SJCRH30 (cell line): ENCODE results near the gene CENPO. TPM values are rescaled to one million over a fixed set of nuclear protein-coding genes. Genes with fewer than 3 reads are reported as not detected.

Experiments
- DNase-seq, 2 experiments: peaks; one replicate each; pipeline ENCODE4 v3.0.0-alpha.2; 2015 to 2020
- H3K27ac ChIP-seq: fragments of 250-450 bp; sonication (Bioruptor Pico); 2 replicates; pipeline ENCODE4 v1.5.1; 2020; ENCODE audit warnings: mild to moderate bottlenecking, moderate library complexity
- H3K27me3 ChIP-seq: fragments of 250-450 bp; sonication (Bioruptor Pico); 2 replicates; pipeline ENCODE4 v1.5.1; 2020; ENCODE audit warnings: mild to moderate bottlenecking, moderate library complexity
- H3K36me3 ChIP-seq: fragments of 250-450 bp; sonication (Bioruptor Pico); 2 replicates; pipeline ENCODE4 v1.5.1; 2020; ENCODE audit warnings: mild to moderate bottlenecking, moderate library complexity
- H3K4me1 ChIP-seq: fragments of 250-450 bp; sonication (Bioruptor Pico); 2 replicates; pipeline ENCODE4 v1.5.1; 2020; ENCODE audit warnings: mild to moderate bottlenecking, moderate library complexity
- H3K4me3 ChIP-seq: fragments of 250-450 bp; sonication (Bioruptor Pico); 2 replicates; pipeline ENCODE4 v1.5.1; 2020; ENCODE audit warnings: mild to moderate bottlenecking, moderate library complexity
- H3K9me3 ChIP-seq: fragments of 250-450 bp; sonication (Bioruptor Pico); replicated peaks from 2 replicates; pipeline ENCODE4 v1.5.1; 2020; ENCODE audit warnings: mild to moderate bottlenecking, moderate library complexity
- total RNA-seq: library from RNA; depleted of rRNA; stranded (reverse); fragments of >200 nt; shearing (Covaris generic); gene quantifications from 2 replicates; pipeline ENCODE4 v1.2.3, GENCODE V29; 2014

The CENPO gene
- total RNA-seq, 1 experiment from 2014 or later, result 129 TPM

DNA sequence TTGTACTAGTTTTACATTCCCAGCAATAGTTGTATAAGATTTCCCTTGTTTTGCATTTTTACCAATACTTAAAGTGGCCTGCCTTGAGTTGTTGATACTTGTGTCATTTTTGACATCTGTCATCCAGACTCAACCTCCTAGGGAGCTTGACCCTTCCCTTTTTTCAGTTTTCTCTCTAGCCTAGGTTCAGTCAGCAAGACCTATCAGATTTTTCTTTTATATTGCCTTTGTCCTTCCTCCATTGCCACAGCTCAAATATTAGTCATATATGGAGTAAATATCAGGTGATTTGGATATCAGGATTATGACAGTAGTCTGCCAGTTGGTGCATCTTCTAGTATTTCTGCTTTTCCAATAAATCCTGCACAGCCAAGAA, 13.4 kb downstream of the CENPO start:
- Histone ChIP-seq H3K27me3 (no peaks in the 10 kb centered on the region), H3K4me1 (peaks cover 3% of the 10 kb centered on the region; the same call in 1 of the 2 replicates), H3K4me3 (no peak overlapping the region), H3K27ac (no peak overlapping the region), H3K9me3 (peaks cover 11% of the 10 kb centered on the region), H3K36me3 (peaks cover 71% of the 10 kb centered on the region)
- DNase-seq, result no peak

DNA sequence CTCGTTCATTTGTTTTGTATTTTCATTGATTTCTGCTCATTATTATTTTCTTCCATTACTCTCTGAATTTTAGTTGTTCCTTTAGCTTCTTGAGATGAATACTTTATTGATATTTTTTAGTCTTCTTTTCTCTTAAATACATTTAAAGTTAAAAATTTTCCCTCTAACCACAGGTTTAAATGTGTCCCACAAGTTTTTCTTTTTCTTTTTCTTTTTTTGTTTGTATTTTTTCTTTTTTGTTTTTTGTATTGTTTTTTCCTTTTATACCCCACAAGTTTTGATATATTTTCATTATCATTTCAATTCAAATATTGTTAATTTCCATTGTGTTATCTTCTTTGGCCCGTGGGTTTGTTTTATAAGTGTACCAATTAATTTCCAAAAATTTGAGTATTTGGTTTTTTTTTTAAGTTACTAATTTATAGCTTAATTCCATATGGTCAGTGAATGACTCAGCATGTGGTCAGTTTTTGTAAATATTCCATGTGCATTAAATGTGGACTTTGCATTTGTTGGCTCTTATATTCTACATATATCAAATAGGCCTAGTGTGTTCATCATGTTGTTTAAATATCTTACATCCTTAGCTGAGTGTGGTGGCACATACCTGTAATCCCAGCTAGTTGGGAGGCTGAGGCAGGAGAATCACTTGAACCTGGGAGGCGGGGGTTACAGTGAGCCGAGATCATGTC, 16.2 kb downstream of the CENPO start:
- Histone ChIP-seq H3K36me3 (peaks cover 83% of the 10 kb centered on the region), H3K27me3 (no peaks in the 10 kb centered on the region), H3K9me3 (peaks cover 3% of the 10 kb centered on the region; the same call in 1 of the 2 replicates), H3K27ac (no peak overlapping the region), H3K4me1 (peaks cover 7% of the 10 kb centered on the region), H3K4me3 (no peak overlapping the region)
- DNase-seq, result no peak

DNA sequence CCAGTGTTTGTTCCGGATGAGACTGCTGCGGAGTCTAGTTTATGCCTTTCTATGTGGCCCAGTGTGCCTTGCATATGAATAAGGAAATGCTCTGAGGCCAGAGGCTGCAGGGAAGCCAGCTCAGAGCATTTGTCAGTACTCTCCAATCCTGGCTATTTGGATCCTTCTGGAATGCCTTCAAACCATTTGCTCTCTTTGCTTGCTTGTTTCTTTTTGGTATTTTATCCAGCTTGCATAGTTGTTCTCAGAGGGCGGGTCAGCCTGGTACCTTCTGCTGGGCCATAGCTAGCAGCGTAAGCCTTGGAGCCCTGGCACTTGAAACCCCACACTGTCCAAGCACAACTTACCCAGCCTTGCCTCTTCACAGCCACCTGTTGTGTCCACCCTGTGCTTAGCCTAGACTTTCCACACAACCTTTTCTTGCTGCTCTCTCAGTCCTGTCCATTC, 20.5 kb downstream of the CENPO start:
- Histone ChIP-seq H3K9me3 (no peaks in the 10 kb centered on the region), H3K4me1 (peaks cover 7% of the 10 kb centered on the region), H3K27me3 (no peaks in the 10 kb centered on the region), H3K4me3 (no peak overlapping the region), H3K36me3 (peaks cover 89% of the 10 kb centered on the region), H3K27ac (no peak overlapping the region)
- no peak for DNase-seq

DNA sequence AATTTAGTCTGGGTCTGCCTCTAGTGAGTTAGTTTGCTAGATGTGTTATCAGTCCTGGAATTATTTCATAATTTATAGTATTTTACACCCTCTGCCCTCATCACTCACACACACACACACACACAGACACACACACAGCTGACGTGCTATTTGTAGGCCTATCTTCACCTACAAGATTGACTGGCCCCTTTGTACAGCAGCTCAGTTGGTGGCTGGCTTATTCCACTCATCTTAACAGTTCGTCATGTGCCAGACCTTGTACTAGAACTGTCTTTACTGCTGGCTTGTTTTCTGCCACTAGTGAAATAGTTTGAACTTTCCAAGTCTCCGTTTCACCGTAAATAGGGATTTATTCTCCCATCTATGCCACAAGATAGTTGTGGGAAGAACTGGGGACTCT, 21.3 kb downstream of the CENPO start:
- no peaks in the 10 kb centered on the region for H3K9me3 ChIP-seq
- H3K36me3 ChIP-seq, result peaks cover 92% of the 10 kb centered on the region
- H3K4me1 ChIP-seq, result peaks cover 4% of the 10 kb centered on the region; the same call in 1 of the 2 replicates
- no peak for DNase-seq
- H3K27me3 ChIP-seq, result no peaks in the 10 kb centered on the region
- no peak overlapping the region for H3K27ac ChIP-seq
- no peak overlapping the region for H3K4me3 ChIP-seq

DNA sequence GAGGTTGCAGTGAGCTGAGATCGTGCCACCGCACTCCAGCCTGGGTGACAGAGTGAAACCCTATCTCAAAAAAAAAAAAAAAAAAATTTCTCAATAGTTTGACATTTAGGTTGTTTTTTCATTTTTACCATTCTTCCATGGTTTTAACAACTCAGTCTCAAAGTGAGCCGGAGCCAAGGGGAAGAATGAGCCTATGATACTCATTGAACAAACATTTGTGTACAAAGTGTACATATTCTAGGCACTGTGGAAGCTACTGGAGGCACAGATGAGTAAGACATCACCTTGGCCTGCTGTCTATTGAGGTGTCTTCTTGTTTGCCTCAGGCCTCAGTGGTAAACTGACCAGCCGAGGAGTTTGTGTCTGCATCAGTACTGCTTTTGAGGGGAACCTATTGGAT, 21.9 kb downstream of the CENPO start:
- no peaks in the 10 kb centered on the region for H3K27me3 ChIP-seq
- no peaks in the 10 kb centered on the region for H3K9me3 ChIP-seq
- H3K4me3 ChIP-seq, result no peak overlapping the region
- H3K27ac ChIP-seq, result no peak overlapping the region
- H3K4me1 ChIP-seq, result peaks cover 4% of the 10 kb centered on the region; the same call in 1 of the 2 replicates
- peaks cover 92% of the 10 kb centered on the region for H3K36me3 ChIP-seq
- DNase-seq, result no peak

DNA sequence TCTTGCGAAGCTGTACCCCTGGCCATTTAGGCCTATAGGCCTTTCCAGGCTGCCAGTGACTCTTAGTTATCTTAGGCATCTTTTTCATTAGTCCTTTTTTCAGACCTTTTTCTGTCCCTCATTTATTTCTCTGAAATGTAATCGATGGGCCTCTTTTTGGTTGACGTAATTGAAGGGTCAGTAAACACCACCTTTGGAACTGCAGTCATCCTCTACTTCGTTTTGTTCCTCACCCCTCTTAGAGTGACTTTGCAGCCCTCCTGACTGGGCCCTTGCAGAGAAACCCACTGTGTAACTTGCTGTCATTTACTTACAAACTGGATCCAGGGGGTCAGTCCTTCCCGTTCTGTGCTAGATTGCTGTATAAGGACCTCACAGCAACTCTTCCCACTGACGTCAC, 23.2 kb downstream of the CENPO start:
- Histone ChIP-seq H3K27me3 (no peaks in the 10 kb centered on the region), H3K9me3 (no peaks in the 10 kb centered on the region), H3K27ac (no peak overlapping the region), H3K36me3 (peaks cover 97% of the 10 kb centered on the region), H3K4me1 (peaks cover 4% of the 10 kb centered on the region; the same call in 1 of the 2 replicates), H3K4me3 (no peak overlapping the region)
- DNase-seq, result no peak

DNA sequence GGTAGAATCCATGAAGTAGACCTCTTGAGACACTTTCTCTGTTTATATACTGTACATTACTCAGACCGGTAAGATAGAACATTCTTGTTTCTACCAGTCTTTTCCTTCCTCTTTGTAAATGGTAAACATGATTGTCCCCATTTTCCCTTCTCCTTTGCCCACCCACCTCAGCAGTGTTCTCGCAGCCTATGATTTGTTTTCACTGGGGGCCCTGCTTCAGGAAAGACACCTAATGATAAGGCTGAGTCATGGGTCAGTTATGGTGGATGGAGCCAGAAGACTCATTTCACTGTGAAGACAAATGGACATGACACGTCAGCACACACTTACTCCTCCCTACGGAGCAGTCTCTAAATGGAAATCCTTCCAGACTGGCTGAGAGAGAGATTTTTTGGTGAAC, 23.7 kb downstream of the CENPO start:
- Histone ChIP-seq H3K36me3 (peaks cover 97% of the 10 kb centered on the region), H3K27me3 (no peaks in the 10 kb centered on the region), H3K27ac (no peak overlapping the region), H3K4me3 (no peak overlapping the region), H3K4me1 (peaks cover 4% of the 10 kb centered on the region; the same call in 1 of the 2 replicates), H3K9me3 (no peaks in the 10 kb centered on the region)
- DNase-seq, result no peak

DNA sequence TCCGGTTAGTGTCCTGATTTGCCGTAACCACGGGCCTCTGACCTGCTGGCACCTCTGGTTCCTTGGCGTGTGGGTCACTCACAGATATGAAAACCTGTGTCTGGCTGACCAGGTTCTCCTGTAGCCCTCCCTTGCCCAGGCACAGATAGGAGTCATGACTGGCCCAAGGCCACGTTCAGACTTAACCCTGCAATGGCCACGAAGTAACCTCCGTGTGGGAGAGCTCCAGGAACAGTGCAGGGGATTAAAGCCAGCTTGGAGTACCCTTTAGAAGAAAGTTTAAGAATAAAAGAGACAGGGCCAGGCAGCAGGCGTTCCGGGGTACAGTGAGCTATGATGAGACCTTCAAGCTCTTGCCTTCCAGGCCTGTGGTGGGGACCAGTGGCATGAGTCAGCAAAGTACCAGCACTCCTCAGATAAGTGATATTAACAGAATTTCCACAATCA, 25.5 kb downstream of the CENPO start:
- Histone ChIP-seq H3K9me3 (no peaks in the 10 kb centered on the region), H3K4me3 (no peak overlapping the region), H3K27ac (no peak overlapping the region), H3K36me3 (peaks cover 98% of the 10 kb centered on the region), H3K27me3 (no peaks in the 10 kb centered on the region), H3K4me1 (peaks cover 4% of the 10 kb centered on the region; the same call in 1 of the 2 replicates)
- no peak for DNase-seq

DNA sequence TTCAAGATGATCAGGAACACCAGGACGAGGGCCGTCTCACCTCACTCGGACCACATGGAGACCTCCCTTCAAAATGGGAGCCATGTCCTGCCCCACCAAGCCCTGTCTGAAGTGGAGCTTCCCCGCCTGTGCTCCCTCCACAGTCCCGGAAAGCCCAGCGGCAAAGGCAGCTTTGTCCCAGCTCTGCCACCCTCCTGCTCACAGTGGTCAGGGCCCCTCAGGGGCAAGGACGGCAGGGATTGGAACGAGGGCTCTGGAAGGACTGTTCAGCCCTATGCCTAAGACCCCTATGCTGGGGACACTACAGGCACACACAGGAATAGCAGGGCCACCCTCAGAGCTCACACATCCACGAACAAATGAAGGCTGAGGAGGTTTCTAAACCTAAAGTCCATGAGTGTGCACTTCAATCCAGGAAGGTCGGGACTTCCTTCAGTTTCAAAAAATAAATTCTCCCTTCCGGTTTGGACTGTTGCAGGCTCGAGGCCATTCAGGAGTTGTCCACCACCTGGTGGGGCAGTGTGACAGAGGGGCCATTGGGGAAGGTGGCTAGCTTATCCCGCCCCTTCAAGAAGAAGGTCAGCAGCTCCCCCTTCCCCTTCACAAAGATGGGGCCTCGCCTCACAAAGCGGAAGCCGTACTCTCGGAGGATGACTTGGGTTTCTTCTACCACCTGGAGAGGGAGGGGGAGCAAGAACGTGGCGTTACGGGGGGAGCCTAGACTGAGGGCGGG, 26.4 kb downstream of the CENPO start:
- Histone ChIP-seq H3K27me3 (no peaks in the 10 kb centered on the region), H3K4me3 (no peak overlapping the region), H3K4me1 (no peaks in the 10 kb centered on the region), H3K36me3 (peaks cover 98% of the 10 kb centered on the region), H3K9me3 (no peaks in the 10 kb centered on the region), H3K27ac (no peak overlapping the region)
- no peak for DNase-seq

DNA sequence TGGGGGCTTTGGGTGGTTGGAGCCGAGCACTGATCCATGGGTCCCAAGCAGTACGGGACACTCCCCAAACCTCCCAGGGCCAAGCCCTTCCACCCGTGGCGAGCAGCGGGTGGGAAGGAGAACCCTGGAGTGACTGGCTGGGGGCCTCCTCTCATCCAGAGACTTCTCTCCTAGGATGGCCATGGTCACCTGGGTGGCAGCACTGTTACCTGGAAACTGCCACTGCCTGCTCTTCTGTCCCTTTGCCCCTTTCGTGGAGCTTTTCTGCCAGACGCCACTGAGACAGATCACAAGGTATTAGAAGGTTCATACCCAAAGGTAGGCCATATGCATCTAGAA, 26.9 kb downstream of the CENPO start:
- Histone ChIP-seq H3K27ac (no peak overlapping the region), H3K36me3 (peaks cover 97% of the 10 kb centered on the region), H3K9me3 (no peaks in the 10 kb centered on the region), H3K4me3 (no peak overlapping the region), H3K4me1 (no peaks in the 10 kb centered on the region), H3K27me3 (no peaks in the 10 kb centered on the region)
- no peak for DNase-seq

DNA sequence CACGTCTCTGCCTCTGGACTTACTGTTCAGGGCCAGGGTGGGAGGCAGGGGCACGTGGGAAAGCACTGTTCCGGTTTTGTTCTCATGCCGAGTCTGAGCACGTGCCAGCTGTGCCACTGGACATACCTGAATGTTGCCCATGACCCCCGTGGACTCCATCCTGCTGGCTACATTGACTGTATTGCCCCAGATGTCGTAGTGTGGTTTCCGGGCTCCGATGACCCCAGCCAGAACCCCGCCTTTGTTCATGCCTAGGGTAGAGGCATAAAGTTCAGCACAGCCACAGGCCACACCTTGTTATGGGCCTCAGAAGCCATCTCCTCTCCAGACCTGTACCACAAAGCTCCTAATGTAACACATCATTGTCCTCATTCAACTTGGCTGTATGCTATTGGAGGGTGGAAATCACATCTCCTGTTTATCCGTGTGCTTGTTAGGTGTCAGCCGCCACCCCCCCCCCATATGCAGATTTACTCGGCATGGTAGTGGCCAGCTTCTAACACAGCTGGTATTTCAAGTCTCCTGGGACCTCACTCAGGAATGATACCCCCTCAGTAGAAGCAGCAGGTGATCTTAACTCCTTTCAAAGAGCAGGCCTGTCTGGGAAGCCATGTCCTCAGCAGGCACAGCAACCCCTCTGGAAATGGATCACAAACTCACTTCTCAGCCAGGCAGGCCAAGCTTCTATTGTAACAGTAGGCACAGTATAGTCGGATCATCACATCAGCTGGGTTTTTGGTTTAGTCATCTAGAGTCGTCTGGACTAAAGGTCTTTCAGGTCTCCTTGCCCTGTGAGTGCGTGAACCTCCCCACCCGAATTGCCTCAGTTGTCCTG, 27.6 kb downstream of the CENPO start:
- Histone ChIP-seq H3K27me3 (no peaks in the 10 kb centered on the region), H3K27ac (no peak overlapping the region), H3K4me3 (no peak overlapping the region), H3K36me3 (peaks cover 96% of the 10 kb centered on the region), H3K9me3 (no peaks in the 10 kb centered on the region), H3K4me1 (no peaks in the 10 kb centered on the region; the same call in 1 of the 2 replicates)
- peak in 1 of 2 experiments; percentile 40 for DNase-seq

DNA sequence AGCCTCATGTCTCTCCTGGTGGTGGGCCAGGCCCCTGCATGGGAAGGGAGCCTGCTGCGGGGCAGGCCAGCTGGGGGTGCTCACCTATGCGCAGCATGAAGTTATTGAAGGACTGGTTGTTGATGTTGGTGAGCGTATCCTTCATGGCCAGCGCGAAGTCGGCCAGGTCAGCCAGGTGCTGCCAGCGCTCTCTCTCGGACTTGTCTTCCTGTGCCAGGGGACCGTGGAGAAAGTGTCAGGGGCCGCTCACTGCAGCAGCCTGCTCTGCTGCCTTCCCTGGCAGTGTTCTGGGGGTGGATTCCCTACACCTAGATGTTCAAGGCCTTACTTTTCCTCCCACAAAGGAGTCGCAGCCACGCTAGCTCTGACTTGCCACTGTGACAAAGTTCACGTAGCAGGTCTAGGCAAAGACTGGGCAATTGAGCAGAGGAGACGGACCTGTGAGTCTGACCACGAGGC, 28.2 kb downstream of the CENPO start:
- Histone ChIP-seq H3K27me3 (no peaks in the 10 kb centered on the region), H3K36me3 (peaks cover 91% of the 10 kb centered on the region), H3K27ac (no peak overlapping the region), H3K4me3 (no peak overlapping the region), H3K9me3 (no peaks in the 10 kb centered on the region), H3K4me1 (peaks cover 4% of the 10 kb centered on the region; the same call in 1 of the 2 replicates)
- no peak for DNase-seq

DNA sequence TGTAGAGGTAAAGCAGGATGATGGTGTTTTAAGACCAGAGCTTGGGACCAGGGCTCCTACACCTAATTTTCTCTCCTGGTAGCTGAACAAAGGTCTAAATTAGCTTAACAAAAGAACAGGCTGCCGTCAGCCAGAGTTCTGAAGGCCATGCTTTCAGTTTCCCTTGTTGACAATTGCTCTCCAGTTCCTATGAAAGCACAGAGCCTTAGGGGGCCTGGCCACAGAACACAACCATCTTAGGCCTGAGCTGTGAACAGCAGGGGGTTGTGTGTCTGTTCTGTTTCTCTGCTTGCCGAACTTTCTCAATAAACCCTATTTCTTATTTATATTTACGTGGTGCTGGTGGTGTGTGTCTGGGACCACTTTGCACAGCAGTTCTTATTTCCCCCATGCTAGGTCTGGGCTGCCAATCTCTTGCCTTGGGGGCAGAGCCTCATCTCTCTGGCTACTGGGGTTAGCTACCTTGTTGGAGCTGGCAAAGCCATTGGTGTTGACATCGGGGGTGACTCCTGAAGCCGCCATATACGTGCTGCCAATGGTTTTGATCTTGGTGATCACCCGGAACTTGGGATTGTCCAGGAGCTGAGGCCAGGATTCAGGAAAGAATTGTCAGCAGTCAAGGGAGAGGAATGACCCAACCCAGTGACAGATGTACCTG, 29.0 kb downstream of the CENPO start:
- peaks cover 10% of the 10 kb centered on the region; the same call in 1 of the 2 replicates for H3K4me1 ChIP-seq
- no peak for DNase-seq
- H3K27me3 ChIP-seq, result no peaks in the 10 kb centered on the region
- H3K4me3 ChIP-seq, result no peak overlapping the region
- H3K27ac ChIP-seq, result no peak overlapping the region
- H3K9me3 ChIP-seq, result no peaks in the 10 kb centered on the region
- peaks cover 83% of the 10 kb centered on the region for H3K36me3 ChIP-seq

DNA sequence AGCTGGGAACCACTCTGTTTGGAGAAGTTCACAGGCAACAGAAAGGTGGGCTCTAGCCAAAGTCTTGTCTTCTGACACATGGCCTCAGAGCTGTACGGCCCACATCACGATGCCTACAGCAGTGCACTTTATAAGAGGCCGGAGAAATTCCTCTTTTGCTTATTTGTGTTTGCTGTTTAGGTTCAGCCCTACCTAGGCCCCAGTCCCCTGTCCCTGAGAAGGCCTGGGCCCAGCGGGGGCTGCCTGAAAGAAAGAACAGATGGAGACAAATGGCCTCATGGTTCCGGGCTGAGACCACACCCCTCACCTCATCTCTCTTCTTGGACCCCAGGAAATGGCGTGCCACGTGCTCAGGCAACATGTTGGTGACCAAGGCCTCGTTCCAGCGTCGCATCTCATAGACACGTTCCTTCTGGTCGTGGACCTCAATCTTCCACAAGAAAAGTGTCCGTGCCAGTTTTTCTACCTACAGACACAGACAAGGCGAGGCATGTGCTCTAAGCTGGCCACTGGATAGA, 30.9 kb downstream of the CENPO start:
- H3K4me3 ChIP-seq, result no peak overlapping the region
- H3K4me1 ChIP-seq, result peaks cover 19% of the 10 kb centered on the region; the same call in 1 of the 2 replicates
- no peak overlapping the region for H3K27ac ChIP-seq
- no peaks in the 10 kb centered on the region for H3K27me3 ChIP-seq
- no peaks in the 10 kb centered on the region for H3K9me3 ChIP-seq
- H3K36me3 ChIP-seq, result peaks cover 66% of the 10 kb centered on the region
- DNase-seq, result no peak
